ENCODE data around the gene GJC2.

The GJC2 gene

GRCh38 chr1:228107636-228108035 lies 42.1 kb upstream of the GJC2 start:
- Histone ChIP-seq H4K20me1 (ENCODE audit: insufficient read depth, low read length, poor library complexity, severe bottlenecking) (peaks cover 4% of the 10 kb centered on the region), H3K9me2 (replicated peaks; ENCODE audit: low read depth, low read length) (no peaks in the 10 kb centered on the region), H3K9ac (ENCODE audit: low read depth, low read length, poor library complexity, severe bottlenecking) (peak overlapping the region; percentile 90), H3K79me2 (ENCODE audit: insufficient read depth, low read length) (peaks cover 44% of the 10 kb centered on the region), H3K9me3 (ENCODE audit: insufficient read depth, low read depth, low read length) (no peaks in the 10 kb centered on the region), H3K4me2 (ENCODE audit: low read depth, low read length, poor library complexity, severe bottlenecking) (peak overlapping the region; percentile 86), H3K4me3 (ENCODE audit: low read length, poor library complexity, severe bottlenecking) (no peak overlapping the region), H3K4me1 (ENCODE audit: insufficient read depth, low read length, poor library complexity, severe bottlenecking) (peaks cover 23% of the 10 kb centered on the region), H3F3A (ENCODE audit: low read depth) (no peaks in the 10 kb centered on the region), H3K27me3 (ENCODE audit: insufficient read depth, low read length, poor library complexity, severe bottlenecking) (no peaks in the 10 kb centered on the region), H2AFZ (ENCODE audit: low read length) (no peak overlapping the region), H3K36me3 (ENCODE audit: insufficient read depth, low read length) (no peaks in the 10 kb centered on the region; the same call in 1 of the 2 replicates)
- no peak for TF ChIP-seq CTCF (conservative IDR thresholded peaks at IDR 0.05; ENCODE audit: low read length)
- TF ChIP-seq EZH2phosphoT487 (IDR thresholded peaks at IDR 0.05; ENCODE audit: borderline replicate concordance): no peak

- Histone ChIP-seq H3K27me3 (ENCODE audit: insufficient read depth, low read length, poor library complexity, severe bottlenecking) (no peaks in the 10 kb centered on the region), H3K4me1 (ENCODE audit: insufficient read depth, low read length, poor library complexity, severe bottlenecking) (peaks cover 23% of the 10 kb centered on the region), H2AFZ (ENCODE audit: low read length) (no peak overlapping the region), H4K20me1 (ENCODE audit: insufficient read depth, low read length, poor library complexity, severe bottlenecking) (peaks cover 4% of the 10 kb centered on the region), H3K4me3 (ENCODE audit: low read length, poor library complexity, severe bottlenecking) (peak overlapping the region; percentile 94), H3K9me2 (replicated peaks; ENCODE audit: low read depth, low read length) (no peaks in the 10 kb centered on the region), H3K79me2 (ENCODE audit: insufficient read depth, low read length) (peaks cover 39% of the 10 kb centered on the region), H3F3A (ENCODE audit: low read depth) (no peaks in the 10 kb centered on the region), H3K9ac (ENCODE audit: low read depth, low read length, poor library complexity, severe bottlenecking) (peak overlapping the region; percentile 90), H3K4me2 (ENCODE audit: low read depth, low read length, poor library complexity, severe bottlenecking) (peak overlapping the region; percentile 86), H3K36me3 (ENCODE audit: insufficient read depth, low read length) (no peaks in the 10 kb centered on the region; the same call in 1 of the 2 replicates), H3K9me3 (ENCODE audit: insufficient read depth, low read depth, low read length) (no peaks in the 10 kb centered on the region)
- TF ChIP-seq CTCF (conservative IDR thresholded peaks at IDR 0.05; ENCODE audit: low read length) (no peak), EZH2phosphoT487 (IDR thresholded peaks at IDR 0.05; ENCODE audit: borderline replicate concordance) (no peak)
Observed at GRCh38 chr1:228108055-228108690, 41.6 kb upstream of the GJC2 start.

- peaks cover 22% of the 10 kb centered on the region for H3K4me1 ChIP-seq (ENCODE audit: insufficient read depth, low read length, poor library complexity, severe bottlenecking)
- peak overlapping the region; percentile 94 for H3K4me3 ChIP-seq (ENCODE audit: low read length, poor library complexity, severe bottlenecking)
- no peak for TF ChIP-seq CTCF (conservative IDR thresholded peaks at IDR 0.05; ENCODE audit: low read length)
- no peak for TF ChIP-seq EZH2phosphoT487 (IDR thresholded peaks at IDR 0.05; ENCODE audit: borderline replicate concordance)
- H3K4me2 ChIP-seq (ENCODE audit: low read depth, low read length, poor library complexity, severe bottlenecking): peak overlapping the region; percentile 86
- peak overlapping the region; percentile 90 for H3K9ac ChIP-seq (ENCODE audit: low read depth, low read length, poor library complexity, severe bottlenecking)
- no peaks in the 10 kb centered on the region for H3K27me3 ChIP-seq (ENCODE audit: insufficient read depth, low read length, poor library complexity, severe bottlenecking)
- H3K79me2 ChIP-seq (ENCODE audit: insufficient read depth, low read length): peaks cover 35% of the 10 kb centered on the region
- H3K36me3 ChIP-seq (ENCODE audit: insufficient read depth, low read length): no peaks in the 10 kb centered on the region; the same call in 1 of the 2 replicates
- H3K9me2 ChIP-seq (replicated peaks; ENCODE audit: low read depth, low read length): no peaks in the 10 kb centered on the region
- peaks cover 4% of the 10 kb centered on the region for H4K20me1 ChIP-seq (ENCODE audit: insufficient read depth, low read length, poor library complexity, severe bottlenecking)
- no peaks in the 10 kb centered on the region for H3K9me3 ChIP-seq (ENCODE audit: insufficient read depth, low read depth, low read length)
- H3F3A ChIP-seq (ENCODE audit: low read depth): no peaks in the 10 kb centered on the region
- peak overlapping the region; percentile 73 for H2AFZ ChIP-seq (ENCODE audit: low read length)
Observed at GRCh38 chr1:228108742-228109072, 41.0 kb upstream of the GJC2 start.
